ENCODE results near the gene MICAL2.

Gene MICAL2

GRCh38 chr11:12166299-12167060 lies 56.1 kb downstream of the MICAL2 start:
- no peaks in the 10 kb centered on the region for H3K4me1 ChIP-seq (ENCODE audit: control insufficient read depth in 1 of 2, insufficient read depth in 1 of 2, low read depth in 1 of 2, low read length in 1 of 2)
- peaks cover 11% of the 10 kb centered on the region for H3K36me3 ChIP-seq
- H3K27ac ChIP-seq, result no peak overlapping the region
- H3K27me3 ChIP-seq, result no peaks in the 10 kb centered on the region
- TF ChIP-seq CTCF (IDR thresholded peaks at IDR 0.05), result no peak
- H3K4me3 ChIP-seq (ENCODE audit: low read depth in 1 of 2, low read length in 1 of 2), result no peak overlapping the region
- no peaks in the 10 kb centered on the region for H3K9me3 ChIP-seq

GRCh38 chr11:12167061-12168000 lies 56.9 kb downstream of the MICAL2 start:
- no peaks in the 10 kb centered on the region for H3K4me1 ChIP-seq (ENCODE audit: control insufficient read depth in 1 of 2, insufficient read depth in 1 of 2, low read depth in 1 of 2, low read length in 1 of 2)
- H3K9me3 ChIP-seq, result no peaks in the 10 kb centered on the region

GRCh38 chr11:12168114-12168513 lies 57.7 kb downstream of the MICAL2 start:
- H3K36me3 ChIP-seq, result peaks cover 4% of the 10 kb centered on the region
- H3K4me3 ChIP-seq (ENCODE audit: low read depth in 1 of 2, low read length in 1 of 2), result no peak overlapping the region
- TF ChIP-seq CTCF (IDR thresholded peaks at IDR 0.05), result no peak
- H3K27ac ChIP-seq, result no peak overlapping the region
- no peaks in the 10 kb centered on the region for H3K4me1 ChIP-seq (ENCODE audit: control insufficient read depth in 1 of 2, insufficient read depth in 1 of 2, low read depth in 1 of 2, low read length in 1 of 2)
- H3K9me3 ChIP-seq, result no peaks in the 10 kb centered on the region
- no peaks in the 10 kb centered on the region for H3K27me3 ChIP-seq

More at GRCh38 chr11:12167061-12168000, 56.9 kb downstream of the MICAL2 start:
- TF ChIP-seq CTCF (IDR thresholded peaks at IDR 0.05), result no peak
- Histone ChIP-seq H3K4me3 (ENCODE audit: low read depth in 1 of 2, low read length in 1 of 2) (no peak overlapping the region), H3K27ac (no peak overlapping the region), H3K27me3 (no peaks in the 10 kb centered on the region), H3K36me3 (peaks cover 7% of the 10 kb centered on the region)

- Histone ChIP-seq H3K4me3 (ENCODE audit: low read depth in 1 of 2, low read length in 1 of 2) (no peak overlapping the region), H3K27me3 (no peaks in the 10 kb centered on the region), H3K27ac (no peak overlapping the region), H3K36me3 (no peaks in the 10 kb centered on the region), H3K4me1 (ENCODE audit: control insufficient read depth in 1 of 2, insufficient read depth in 1 of 2, low read depth in 1 of 2, low read length in 1 of 2) (peaks cover 5 to 7% of the 10 kb centered on the region in 2 experiments), H3K9me3 (no peaks in the 10 kb centered on the region)
- no peak for TF ChIP-seq CTCF (IDR thresholded peaks at IDR 0.05)
These were observed 59.4 kb downstream of the MICAL2 start for GRCh38 chr11:12169822-12170221.

GRCh38 chr11:12170501-12170900 lies 60.1 kb downstream of the MICAL2 start:
- Histone ChIP-seq H3K4me3 (ENCODE audit: low read depth in 1 of 2, low read length in 1 of 2) (no peak overlapping the region), H3K36me3 (no peaks in the 10 kb centered on the region), H3K27ac (no peak overlapping the region), H3K4me1 (ENCODE audit: control insufficient read depth in 1 of 2, insufficient read depth in 1 of 2, low read depth in 1 of 2, low read length in 1 of 2) (peaks cover 7 to 12% of the 10 kb centered on the region in 2 experiments), H3K27me3 (no peaks in the 10 kb centered on the region), H3K9me3 (no peaks in the 10 kb centered on the region)
- TF ChIP-seq CTCF (IDR thresholded peaks at IDR 0.05), result no peak

All from neutrophil (primary cell).